NT2/D1 (cell line): ENCODE results near the gene CYP27B1.

Experiments used
- SUZ12 ChIP-seq: IDR thresholded peaks from 2 replicates; pipeline ENCODE4 v1.6.1; 2011; ENCODE audit not compliant: insufficient read length, insufficient read depth; ENCODE audit errors: extremely low read depth
- YY1 ChIP-seq: IDR thresholded peaks from 2 replicates; pipeline ENCODE4 v1.6.1; 2011; ENCODE audit not compliant: insufficient read length, insufficient read depth
- ZNF274 ChIP-seq: IDR thresholded peaks from 2 replicates; pipeline ENCODE4 v1.6.1; 2011; ENCODE audit warnings: mild to moderate bottlenecking, low read depth, low read length

DNA sequence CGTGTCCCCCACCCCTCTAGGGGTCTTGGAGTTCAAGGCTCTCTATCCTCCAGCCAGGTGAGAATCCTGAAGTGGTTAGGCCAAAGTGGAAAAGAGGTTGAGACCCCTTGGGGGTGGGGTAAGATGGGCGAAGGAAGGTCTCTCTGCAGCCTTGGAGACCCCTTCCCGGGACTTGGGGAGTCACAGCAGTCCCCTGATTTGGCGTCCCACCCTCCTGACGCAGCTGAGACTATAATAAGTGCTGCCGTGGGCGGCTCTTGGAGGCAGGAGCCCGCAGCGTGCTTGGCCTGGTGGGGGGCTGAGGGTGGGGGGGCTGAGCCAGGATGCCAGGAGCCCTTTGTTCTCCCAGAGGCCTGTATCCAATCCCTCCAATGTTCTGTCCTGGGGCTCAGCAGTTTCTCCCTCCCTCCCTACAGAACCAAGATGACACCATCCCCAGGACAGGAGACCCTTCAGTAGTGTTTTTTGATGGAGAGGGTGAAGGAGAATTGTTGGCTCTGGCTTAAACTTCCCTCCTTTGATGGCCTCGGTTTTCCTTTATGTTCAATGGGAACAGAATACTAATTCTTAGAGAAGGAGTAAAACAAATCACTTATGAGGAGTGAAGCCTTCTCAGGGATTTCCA lies 26.9 kb downstream of the CYP27B1 start:
- TF ChIP-seq ZNF274 (no peak), YY1 (no peak), SUZ12 (no peak)
